ENCODE data around the gene PAEP.

PAEP gene

GRCh38 chr9:135604437-135605237 lies 43.1 kb downstream of the PAEP start:
- no peak for DNase-seq

GRCh38 chr9:135605238-135605781 lies 43.8 kb downstream of the PAEP start:
- DNase-seq, result no peak

- no peak for DNase-seq
Measured at GRCh38 chr9:135606885-135607259, 45.3 kb downstream of the PAEP start.

- DNase-seq, result no peak
Measured at GRCh38 chr9:135607401-135608293, 46.1 kb downstream of the PAEP start.

GRCh38 chr9:135608294-135608998 lies 46.9 kb downstream of the PAEP start:
- no peak for DNase-seq

- DNase-seq, result no peak
Measured at GRCh38 chr9:135608999-135609317, 47.4 kb downstream of the PAEP start.

GRCh38 chr9:135609366-135609955 lies 47.9 kb downstream of the PAEP start:
- DNase-seq, result no peak

- no peak for DNase-seq
Measured at GRCh38 chr9:135610290-135611141, 49.0 kb downstream of the PAEP start.

- no peak for DNase-seq
Measured at GRCh38 chr9:135611142-135611874, 49.8 kb downstream of the PAEP start.

GRCh38 chr9:135611875-135612209 lies 50.3 kb downstream of the PAEP start:
- no peak for DNase-seq

GRCh38 chr9:135612437-135612836 lies 50.9 kb downstream of the PAEP start:
- no peak for DNase-seq

- no peak for DNase-seq
Measured at GRCh38 chr9:135612981-135613910, 51.7 kb downstream of the PAEP start.

GRCh38 chr9:135613946-135614805 lies 52.6 kb downstream of the PAEP start:
- no peak for DNase-seq

GRCh38 chr9:135614821-135615665 lies 53.5 kb downstream of the PAEP start:
- DNase-seq, result no peak

GRCh38 chr9:135615666-135616618 lies 54.4 kb downstream of the PAEP start:
- no peak for DNase-seq
